K562 (cell line): ENCODE measurements around the gene SEC22C. TPM values are rescaled to one million over a fixed set of nuclear protein-coding genes. Genes with fewer than 3 reads are reported as not detected.

Source experiments
- ATAC-seq: fragments of 200-7000 bp; cut with Tn5 transposase; 3 replicates; pipeline ENCODE4 v1.9.1; 2020; ENCODE audit warnings: moderate library complexity
- BruUV-seq: library from RNA; stranded (reverse); fragments of 400-500 nt; replicated peaks from 2 replicates; lab custom pipeline; 2021; lab: Mats Ljungman, UMichigan
- CTCF ChIA-PET: fragments of 300-600 bp; formaldehyde crosslinking; extraction: SDS; loops from one replicate; lab custom pipeline; 2021; ENCODE audit warnings: low intra/inter-chr PET ratio; lab: Yijun Ruan, JAX
- POLR2A ChIA-PET: fragments of 300-600, 350-650 bp; sonication (Branson Sonifier 250); formaldehyde crosslinking; extraction: SDS; loops from one replicate; lab custom pipeline; 2021; ENCODE audit warnings: antibody characterized with exemption, inconsistent platforms; lab: Yijun Ruan, JAX
- DNase-seq, 4 experiments: peaks; one replicate each; pipeline versions ENCODE4 v3.0.0 to v3.0.0-alpha.2; 2011 to 2018; ENCODE audit warnings: low spot score in 3 of 4, mixed read lengths in 3 of 4; ENCODE audit errors: extremely low read depth in 1 of 4
- FAIRE-seq: peaks from 2 replicates; lab custom pipeline; 2011; peaks lifted over from hg19 to GRCh38; lab: Jason Lieb, UNC
- H2AFZ ChIP-seq: 2 replicates; pipeline ENCODE4 v1.6.0; 2011; ENCODE audit warnings: low read depth, low read length, control low read depth, inconsistent platforms
- H3K27ac ChIP-seq: fragments of 200-600 bp; 3 replicates; pipeline ENCODE4 v1.8.0; 2011; ENCODE audit warnings: low read depth, mild to moderate bottlenecking, control low read depth, inconsistent platforms, low read length, moderate library complexity, mixed read lengths; ENCODE audit errors: extremely low read depth
- H3K27me3 ChIP-seq, 2 experiments: fragments of 300-600 bp in 1 of 2; 2 replicates in 1 of 2; 3 replicates in 1 of 2; pipeline versions ENCODE4 v1.6.0 to v1.8.0; 2011; ENCODE audit warnings: inconsistent platforms in 2 of 2, low read length in 2 of 2, mild to moderate bottlenecking in 1 of 2, mixed read lengths in 1 of 2, moderate library complexity in 1 of 2; ENCODE audit not compliant: control insufficient read depth in 2 of 2, insufficient read depth in 2 of 2
- H3K36me3 ChIP-seq: fragments of 300-600 bp; 3 replicates; pipeline ENCODE4 v1.8.0; 2011; ENCODE audit warnings: mild to moderate bottlenecking, low read length, inconsistent platforms; ENCODE audit not compliant: control insufficient read depth, insufficient read depth
- H3K4me1 ChIP-seq, 2 experiments: fragments of 200-600 bp in 1 of 2; replicated peaks in 1 of 2; 2 replicates in 1 of 2; 3 replicates in 1 of 2; pipeline versions ENCODE4 v1.5.1 to v1.8.0; 2011; ENCODE audit warnings: inconsistent platforms in 2 of 2, low read length in 2 of 2, mild to moderate bottlenecking in 1 of 2, mixed read lengths in 1 of 2, moderate library complexity in 1 of 2; ENCODE audit not compliant: control insufficient read depth in 2 of 2, insufficient read depth in 2 of 2
- H3K4me2 ChIP-seq: 2 replicates; pipeline ENCODE4 v1.6.1; 2011; ENCODE audit warnings: low read length, control low read depth, inconsistent platforms, mixed read lengths; ENCODE audit not compliant: insufficient read depth
- H3K4me3 ChIP-seq: fragments of 200-600 bp; sonication (generic), shearing (Covaris generic); 2 replicates; pipeline ENCODE4 v1.5.1; 2016; ENCODE audit warnings: control low read depth, inconsistent platforms
- H3K79me2 ChIP-seq: fragments of 200-600 bp; 3 replicates; pipeline ENCODE4 v1.8.0; 2011; ENCODE audit warnings: low read length, inconsistent platforms; ENCODE audit not compliant: control insufficient read depth, insufficient read depth
- H3K9ac ChIP-seq, 2 experiments: 2 replicates each; pipeline versions ENCODE4 v1.6.0 to v1.6.1; 2011; ENCODE audit warnings: low read depth in 2 of 2, low read length in 2 of 2, control low read depth in 1 of 2, inconsistent platforms in 1 of 2, mild to moderate bottlenecking in 1 of 2, mixed read lengths in 1 of 2; ENCODE audit not compliant: insufficient read depth in 1 of 2
- H3K9me1 ChIP-seq: one replicate; pipeline ENCODE4 v1.6.0; 2011; ENCODE audit warnings: inconsistent platforms, mild to moderate bottlenecking, low read length, moderate library complexity; ENCODE audit not compliant: control insufficient read depth, insufficient read depth
- H3K9me3 ChIP-seq: replicated peaks from 2 replicates; pipeline ENCODE4 v1.5.1; 2011; ENCODE audit warnings: low read depth, low read length, inconsistent platforms; ENCODE audit not compliant: control insufficient read depth, insufficient read depth
- H4K20me1 ChIP-seq: replicated peaks from 2 replicates; pipeline ENCODE4 v1.6.1; 2011; ENCODE audit warnings: low read length, inconsistent platforms, mixed read lengths; ENCODE audit not compliant: control insufficient read depth, insufficient read depth
- BCLAF1 ChIP-seq, 2 experiments: fragments of 450-650 bp in 1 of 2; IDR thresholded peaks; 2 replicates each; pipeline ENCODE4 v1.6.1; 2011 to 2017; ENCODE audit warnings: low read depth in 2 of 2, antibody characterized with exemption in 1 of 2, borderline replicate concordance in 1 of 2, low read length in 1 of 2, mild to moderate bottlenecking in 1 of 2, mixed read lengths in 1 of 2; ENCODE audit not compliant: control insufficient read depth in 1 of 2
- CBFB ChIP-seq: sonication (generic); formaldehyde crosslinking; IDR thresholded peaks from 2 replicates; pipeline ENCODE4 v1.4.0; 2020; ENCODE audit warnings: mild to moderate bottlenecking, missing genetic modification reagents
- CHAMP1 ChIP-seq: fragments of 450-650 bp; IDR thresholded peaks from 2 replicates; pipeline ENCODE4 v1.6.1; 2016; ENCODE audit warnings: mild to moderate bottlenecking
- LEF1 ChIP-seq: fragments of 450-650 bp; IDR thresholded peaks from 2 replicates; pipeline ENCODE4 v1.6.1; 2016; ENCODE audit warnings: mild to moderate bottlenecking
- MAX ChIP-seq: sonication (generic); formaldehyde crosslinking; IDR thresholded peaks from 2 replicates; pipeline ENCODE4 v1.9.0; 2022; ENCODE audit warnings: mild to moderate bottlenecking, missing genetic modification reagents
- MEF2A ChIP-seq: IDR thresholded peaks from 2 replicates; pipeline ENCODE4 v1.6.1; 2011; ENCODE audit warnings: low read depth, mild to moderate bottlenecking, low read length, moderate library complexity; ENCODE audit not compliant: control insufficient read depth
- WGBS: fragments of 100-300 bp; shearing (Covaris generic); methylation state at CpG from one replicate; pipeline ENCODE4 v1.1.6; 2016; ENCODE audit warnings: low coverage, mixed read lengths; ENCODE audit not compliant: insufficient coverage; ENCODE audit errors: missing lambda C conversion rate; 5-methylcytosine and 5-hydroxymethylcytosine counted together
- in situ Hi-C: fragments of 300-500 bp; cut with MboI; formaldehyde crosslinking; loops from 4 replicates; pipeline ENCODE4 v1.15.0; 2018; ENCODE audit warnings: inconsistent platforms, mixed read lengths
- intact Hi-C: fragments of 100-400 bp; cut with micrococcal nuclease; formaldehyde crosslinking; loops from 2 replicates; pipeline ENCODE4 v1.14.2; 2022
- polyA plus RNA-seq, 8 experiments: library from polyadenylated mRNA; depleted of rRNA in 4 of 8; stranded (reverse) in 5 of 8; unstranded in 3 of 8; fragments of >200 nt; fragmentation: Nextera tagmentation in 2 of 8; fragmentation: Illumina TruSeq in 1 of 8; extraction: Ambion mirVana in 2 of 8; extraction: Trizol in 1 of 8; gene quantifications; 2 replicates each; pipeline versions ENCODE4 v1.2.1 to v1.2.3, GENCODE V29; 2011 to 2014; ENCODE audit warnings: inconsistent platforms in 1 of 8, missing spikeins in 1 of 8
- total RNA-seq, 7 experiments: library from RNA; depleted of rRNA in 6 of 7; stranded (reverse); fragments of >200 nt in 6 of 7; fragmentation: Illumina TruSeq in 2 of 7; extraction: Trizol in 2 of 7; gene quantifications; 2 replicates each; pipeline versions ENCODE4 v1.2.1 to v1.2.3, GENCODE V29; 2011 to 2021; ENCODE audit warnings: low replicate concordance in 1 of 7

The SEC22C gene
- total and polyA plus RNA-seq, 9 of the 15 experiments (the other 6 are each of a cell fraction or from before 2014, with no cell fraction given): 35.6 to 68.4 (median 50.7) TPM

GRCh38 chr3:42510325-42510724 lies 71.4 kb downstream of the SEC22C start:
- ChIA-PET POLR2A (interaction anchor here (0.7 to 1.0 kb wide), 2 partner anchors 14 to 29 kb away, joined by 3 to 5 read pairs; no protein-coding TSS in a partner anchor), CTCF (no interaction called here)
- BruUV-seq: no TSS peak
- DNase-seq (no peak), FAIRE-seq (no peak), ATAC-seq (no peak)
- Histone ChIP-seq H3K9me3 (no peaks in the 10 kb centered on the region), H3K4me3 (no peak overlapping the region), H3K9ac (no peak overlapping the region), H3K36me3 (no peaks in the 10 kb centered on the region), H3K9me1 (no peaks in the 10 kb centered on the region), H4K20me1 (no peaks in the 10 kb centered on the region), H3K27ac (no peak overlapping the region), H3K4me1 (peaks cover 0 to 4% of the 10 kb centered on the region in 2 experiments; a peak in 2 of 5 replicates), H3K27me3 (peaks cover 0 to 33% of the 10 kb centered on the region in 2 experiments; a peak in 3 of 5 replicates), H3K79me2 (no peaks in the 10 kb centered on the region), H2AFZ (no peak overlapping the region), H3K4me2 (no peak overlapping the region)
- in situ Hi-C loops (no loop called here), intact Hi-C loops (no loop called here)
- TF ChIP-seq LEF1 (no peak), CBFB (CRISPR knock-in tag) (no peak), MAX (CRISPR knock-in tag) (no peak), BCLAF1 (IDR thresholded peaks at IDR 0.05; ENCODE audit: borderline replicate concordance in 1 of 2, control insufficient read depth in 1 of 2, low read depth in 2 of 2, low read length in 1 of 2) (no peak), CHAMP1 (no peak), MEF2A (no peak)
- 0% methylated on average over 4 of the region's 4 CpGs for WGBS
